ENCODE results near the gene TFAP2B. TPM values are rescaled to one million over a fixed set of nuclear protein-coding genes. Genes with fewer than 3 reads are reported as not detected.

The TFAP2B gene
- total and polyA plus RNA-seq, 7 experiments from 2014 or later, result not detected

- intact Hi-C loops (cut with micrococcal nuclease), result no loop called here
- ChIA-PET POLR2A (no interaction called here), CTCF (no interaction called here)
- peaks cover 0 to 18% (median 3%) of the 10 kb centered on the region in 5 donors for H3K36me3 Mint-ChIP-seq
- ATAC-seq, result no peak
- H3K9me3 Mint-ChIP-seq, result peaks cover 0 to 28% (median 8%) of the 10 kb centered on the region in 11 donors
- DNase-seq, result no peak
- H3K4me1 Mint-ChIP-seq, result peaks cover 6 to 31% (median 22%) of the 10 kb centered on the region in 7 donors
- H3K27me3 Mint-ChIP-seq, result peaks cover 85 to 93% (median 93%) of the 10 kb centered on the region in 5 donors
- Histone ChIP-seq H3K27ac (ENCODE audit: low read depth, low read length) (no peak overlapping the region), H3K36me3 (ENCODE audit: control insufficient read depth in 2 of 3, insufficient read depth in 3 of 3, low read length in 3 of 3) (no peaks in the 10 kb centered on the region), H3K4me3 (ENCODE audit: low read length) (no peak overlapping the region), H3K27me3 (ENCODE audit: control insufficient read depth in 2 of 2, insufficient read depth in 2 of 2, low read length in 2 of 2) (peaks cover 4 to 34% of the 10 kb centered on the region in 2 donors), H3K9me3 (ENCODE audit: control insufficient read depth in 2 of 3, low read length in 3 of 3) (no peaks in the 10 kb centered on the region), H3K4me1 (ENCODE audit: control insufficient read depth in 2 of 2, insufficient read depth in 2 of 2, low read length in 2 of 2) (no peaks in the 10 kb centered on the region)
- H3K27ac Mint-ChIP-seq, result no peak overlapping the region
- H3K4me3 Mint-ChIP-seq, result no peak overlapping the region
Measured at GRCh38 chr6:50823094-50823920, 4.6 kb downstream of the TFAP2B start.

DNA sequence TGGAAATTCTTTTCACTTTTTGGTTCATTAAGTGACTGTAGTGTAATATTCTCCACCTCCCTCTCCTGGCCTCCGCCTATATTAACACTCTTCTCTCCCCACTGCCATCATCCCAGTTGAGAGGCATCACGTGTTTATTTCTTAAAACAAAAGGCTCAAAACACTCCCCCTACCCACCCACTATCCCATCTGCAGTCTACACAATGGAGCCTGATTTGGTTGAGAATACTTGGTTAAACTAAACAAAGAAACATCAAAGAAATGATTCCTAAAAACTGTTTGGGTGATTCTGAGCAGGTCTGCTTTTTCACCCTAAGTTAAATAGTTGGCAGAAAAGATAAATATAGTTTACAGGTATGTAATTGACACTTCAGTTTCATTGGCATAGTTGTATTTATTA is 5.9 kb downstream of the TFAP2B start:
- ATAC-seq, result no peak

GRCh38 chr6:50825375-50826036 is 6.8 kb downstream of the TFAP2B start:
- peaks cover 1 to 17% (median 8%) of the 10 kb centered on the region in 7 donors for H3K4me1 Mint-ChIP-seq
- no peak overlapping the region for H3K4me3 Mint-ChIP-seq
- H3K27ac Mint-ChIP-seq, result no peak overlapping the region
- peaks cover 86 to 94% (median 89%) of the 10 kb centered on the region in 5 donors for H3K27me3 Mint-ChIP-seq
- Histone ChIP-seq H3K4me3 (ENCODE audit: low read length) (no peak overlapping the region), H3K27ac (ENCODE audit: low read depth, low read length) (no peak overlapping the region), H3K4me1 (ENCODE audit: control insufficient read depth in 2 of 2, insufficient read depth in 2 of 2, low read length in 2 of 2) (no peaks in the 10 kb centered on the region), H3K27me3 (ENCODE audit: control insufficient read depth in 2 of 2, insufficient read depth in 2 of 2, low read length in 2 of 2) (peaks cover 4 to 27% of the 10 kb centered on the region in 2 donors), H3K9me3 (ENCODE audit: control insufficient read depth in 2 of 3, low read length in 3 of 3) (no peaks in the 10 kb centered on the region), H3K36me3 (ENCODE audit: control insufficient read depth in 2 of 3, insufficient read depth in 3 of 3, low read length in 3 of 3) (no peaks in the 10 kb centered on the region)
- H3K36me3 Mint-ChIP-seq, result peaks cover 0 to 14% (median 3%) of the 10 kb centered on the region in 5 donors
- ATAC-seq (no peak), DNase-seq (no peak)
- H3K9me3 Mint-ChIP-seq, result peaks cover 0 to 24% (median 7%) of the 10 kb centered on the region in 11 donors
- intact Hi-C loops (cut with micrococcal nuclease), result no loop called here
- ChIA-PET POLR2A (no interaction called here), CTCF (no interaction called here)

More for the DNA sequence above, 5.9 kb downstream of the TFAP2B start:
- no peak overlapping the region for H3K4me3 Mint-ChIP-seq
- H3K36me3 Mint-ChIP-seq, result peaks cover 0 to 14% (median 3%) of the 10 kb centered on the region in 5 donors
- Histone ChIP-seq H3K9me3 (ENCODE audit: control insufficient read depth in 2 of 3, low read length in 3 of 3) (no peaks in the 10 kb centered on the region), H3K36me3 (ENCODE audit: control insufficient read depth in 2 of 3, insufficient read depth in 3 of 3, low read length in 3 of 3) (no peaks in the 10 kb centered on the region), H3K27ac (ENCODE audit: low read depth, low read length) (no peak overlapping the region), H3K4me1 (ENCODE audit: control insufficient read depth in 2 of 2, insufficient read depth in 2 of 2, low read length in 2 of 2) (no peaks in the 10 kb centered on the region), H3K27me3 (ENCODE audit: control insufficient read depth in 2 of 2, insufficient read depth in 2 of 2, low read length in 2 of 2) (peaks cover 4 to 30% of the 10 kb centered on the region in 2 donors), H3K4me3 (ENCODE audit: low read length) (no peak overlapping the region)
- intact Hi-C loops (cut with micrococcal nuclease), result no loop called here
- H3K27me3 Mint-ChIP-seq, result peaks cover 84 to 92% (median 87%) of the 10 kb centered on the region in 5 donors
- peaks cover 6 to 21% (median 15%) of the 10 kb centered on the region in 7 donors for H3K4me1 Mint-ChIP-seq
- H3K9me3 Mint-ChIP-seq, result peaks cover 0 to 24% (median 8%) of the 10 kb centered on the region in 11 donors
- DNase-seq, result no peak
- H3K27ac Mint-ChIP-seq, result no peak overlapping the region
- ChIA-PET CTCF (no interaction called here), POLR2A (no interaction called here)

- H3K27me3 Mint-ChIP-seq, result peaks cover 79 to 91% (median 85%) of the 10 kb centered on the region in 5 donors
- H3K4me3 ChIP-seq (ENCODE audit: low read length), result no peak overlapping the region
- H3K27me3 ChIP-seq (ENCODE audit: control insufficient read depth in 2 of 2, insufficient read depth in 2 of 2, low read length in 2 of 2), result peaks cover 4 to 23% of the 10 kb centered on the region in 2 donors
- H3K9me3 Mint-ChIP-seq, result peaks cover 0 to 24% (median 7%) of the 10 kb centered on the region in 11 donors
- peaks cover 0 to 11% (median 5%) of the 10 kb centered on the region in 7 donors for H3K4me1 Mint-ChIP-seq
- H3K9me3 ChIP-seq (ENCODE audit: control insufficient read depth in 2 of 3, low read length in 3 of 3), result no peaks in the 10 kb centered on the region
- H3K4me3 Mint-ChIP-seq, result no peak overlapping the region
- no peak overlapping the region for H3K27ac ChIP-seq (ENCODE audit: low read depth, low read length)
- H3K4me1 ChIP-seq (ENCODE audit: control insufficient read depth in 2 of 2, insufficient read depth in 2 of 2, low read length in 2 of 2), result no peaks in the 10 kb centered on the region
- DNase-seq (no peak), ATAC-seq (no peak)
- H3K36me3 ChIP-seq (ENCODE audit: control insufficient read depth in 2 of 3, insufficient read depth in 3 of 3, low read length in 3 of 3), result no peaks in the 10 kb centered on the region
- CTCF ChIA-PET, result no interaction called here
- POLR2A ChIA-PET, result no interaction called here
- H3K27ac Mint-ChIP-seq, result no peak overlapping the region
- intact Hi-C loops (cut with micrococcal nuclease), result no loop called here
- peaks cover 0 to 12% (median 3%) of the 10 kb centered on the region in 5 donors for H3K36me3 Mint-ChIP-seq
Measured at GRCh38 chr6:50826037-50826761, 7.5 kb downstream of the TFAP2B start.

DNA sequence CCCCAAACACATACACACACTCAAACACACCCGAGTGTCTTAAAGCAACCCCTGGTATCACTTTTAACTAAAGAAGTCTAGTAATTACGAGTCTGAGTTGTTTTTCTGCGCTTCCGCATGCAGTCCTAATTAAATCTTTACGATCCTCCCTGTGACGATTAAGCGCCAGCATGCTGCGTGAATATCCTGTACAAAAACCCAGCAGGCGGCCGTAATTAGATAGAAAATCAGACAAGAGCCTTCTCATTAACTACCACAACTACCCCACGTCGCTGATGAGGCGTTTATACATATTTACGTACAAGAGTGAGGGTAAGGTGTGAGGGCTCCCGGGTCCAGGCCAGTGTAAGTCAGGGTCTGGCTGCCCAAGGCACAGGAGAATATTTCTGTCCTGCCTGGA is 8.1 kb downstream of the TFAP2B start:
- H3K27ac ChIP-seq (ENCODE audit: low read depth, low read length), result no peak overlapping the region
- POLR2A ChIA-PET, result no interaction called here
- H3K36me3 Mint-ChIP-seq, result peaks cover 0 to 10% (median 0%) of the 10 kb centered on the region in 5 donors
- H3K27me3 Mint-ChIP-seq, result peaks cover 73 to 91% (median 84%) of the 10 kb centered on the region in 5 donors
- CTCF ChIA-PET, result no interaction called here
- no peak overlapping the region for H3K4me3 ChIP-seq (ENCODE audit: low read length)
- H3K4me3 Mint-ChIP-seq, result no peak overlapping the region
- H3K36me3 ChIP-seq (ENCODE audit: control insufficient read depth in 2 of 3, insufficient read depth in 3 of 3, low read length in 3 of 3), result no peaks in the 10 kb centered on the region
- peaks cover 0 to 26% (median 6%) of the 10 kb centered on the region in 11 donors for H3K9me3 Mint-ChIP-seq
- peaks cover 4 to 19% of the 10 kb centered on the region in 2 donors for H3K27me3 ChIP-seq (ENCODE audit: control insufficient read depth in 2 of 2, insufficient read depth in 2 of 2, low read length in 2 of 2)
- H3K27ac Mint-ChIP-seq, result no peak overlapping the region
- H3K9me3 ChIP-seq (ENCODE audit: control insufficient read depth in 2 of 3, low read length in 3 of 3), result no peaks in the 10 kb centered on the region
- no peaks in the 10 kb centered on the region for H3K4me1 ChIP-seq (ENCODE audit: control insufficient read depth in 2 of 2, insufficient read depth in 2 of 2, low read length in 2 of 2)
- H3K4me1 Mint-ChIP-seq, result peaks cover 0 to 6% (median 2%) of the 10 kb centered on the region in 7 donors
- intact Hi-C loops (cut with micrococcal nuclease), result no loop called here
- DNase-seq, result no peak
- ATAC-seq, result no peak

- Mint-ChIP-seq H3K4me3 (no peak overlapping the region), H3K36me3 (peaks cover 0 to 10% (median 0%) of the 10 kb centered on the region in 5 donors), H3K9me3 (peaks cover 0 to 35% (median 8%) of the 10 kb centered on the region in 11 donors), H3K27ac (no peak overlapping the region), H3K27me3 (peaks cover 60 to 84% (median 80%) of the 10 kb centered on the region in 5 donors), H3K4me1 (no peaks in the 10 kb centered on the region)
- no peak overlapping the region for H3K4me3 ChIP-seq (ENCODE audit: low read length)
- DNase-seq (no peak), ATAC-seq (no peak)
- CTCF ChIA-PET, result no interaction called here
- POLR2A ChIA-PET, result no interaction called here
- no peaks in the 10 kb centered on the region for H3K36me3 ChIP-seq (ENCODE audit: control insufficient read depth in 2 of 3, insufficient read depth in 3 of 3, low read length in 3 of 3)
- intact Hi-C loops (cut with micrococcal nuclease), result no loop called here
- H3K4me1 ChIP-seq (ENCODE audit: control insufficient read depth in 2 of 2, insufficient read depth in 2 of 2, low read length in 2 of 2), result no peaks in the 10 kb centered on the region
- H3K9me3 ChIP-seq (ENCODE audit: control insufficient read depth in 2 of 3, low read length in 3 of 3), result no peaks in the 10 kb centered on the region
- H3K27me3 ChIP-seq (ENCODE audit: control insufficient read depth in 2 of 2, insufficient read depth in 2 of 2, low read length in 2 of 2), result peaks cover 4 to 14% of the 10 kb centered on the region in 2 donors
- H3K27ac ChIP-seq (ENCODE audit: low read depth, low read length), result no peak overlapping the region
Measured at GRCh38 chr6:50829049-50829448, 10.4 kb downstream of the TFAP2B start.

Data from naive thymus-derived CD4-positive, alpha-beta T cell (primary cell).